Stimulated activated CD8-positive, alpha-beta memory T cell treated with anti-CD3 and anti-CD28 coated beads, Interleukin-7, amount 100 ng/mL, for 24 hours (primary cell): ENCODE results near the gene AMMECR1L.
"Not testable (repeated sequence)": the region's sequence is repeated elsewhere in the genome, so short reads cannot be mapped to it uniquely, and the experiment has no call there.

Experiments used
- DNase-seq: peaks from one replicate; pipeline ENCODE4 v3.0.0-alpha.2; 2020; ENCODE audit warnings: low read depth

Gene AMMECR1L

GRCh38 chr2:127885780-127886592, at the start of gene AMMECR1L:
TSS of gene AMMECR1L (minus strand) at chr2:127885956. CDS start at chr2:127874234, 11,722 bp downstream.
- DNase-seq, result peak; percentile 41

GRCh38 chr2:127935337-127935736, 49.6 kb upstream of the AMMECR1L start:
- no peak for DNase-seq

- no peak for DNase-seq
Measured at GRCh38 chr2:127932199-127932876, 46.6 kb upstream of the AMMECR1L start.

- no peak for DNase-seq
Measured at GRCh38 chr2:127929449-127929848, 43.7 kb upstream of the AMMECR1L start.

- no peak for DNase-seq
Measured at GRCh38 chr2:127927384-127927783, 41.6 kb upstream of the AMMECR1L start.

GRCh38 chr2:127917916-127918315, 32.2 kb upstream of the AMMECR1L start:
- no peak for DNase-seq

GRCh38 chr2:127913808-127914457, 28.2 kb upstream of the AMMECR1L start:
- no peak for DNase-seq

GRCh38 chr2:127911737-127912136, 26.0 kb upstream of the AMMECR1L start:
- DNase-seq, result no peak

- DNase-seq, result no peak
Measured at GRCh38 chr2:127910415-127910814, 24.7 kb upstream of the AMMECR1L start.

GRCh38 chr2:127909019-127909418, 23.3 kb upstream of the AMMECR1L start:
- no peak for DNase-seq

GRCh38 chr2:127907733-127908400, 22.1 kb upstream of the AMMECR1L start:
- DNase-seq, result not testable (repeated sequence)

- DNase-seq, result no peak
Measured at GRCh38 chr2:127906206-127906926, 20.6 kb upstream of the AMMECR1L start.

- no peak for DNase-seq
Measured at GRCh38 chr2:127901339-127902056, 15.7 kb upstream of the AMMECR1L start.

GRCh38 chr2:127897531-127898211, 11.9 kb upstream of the AMMECR1L start:
- DNase-seq, result no peak

GRCh38 chr2:127893494-127893893, 7.7 kb upstream of the AMMECR1L start:
- no peak for DNase-seq

- no peak for DNase-seq
Measured at GRCh38 chr2:127893033-127893432, 7.3 kb upstream of the AMMECR1L start.

- DNase-seq, result no peak
Measured at GRCh38 chr2:127891811-127892210, 6.1 kb upstream of the AMMECR1L start.

GRCh38 chr2:127890756-127891155, 5.0 kb upstream of the AMMECR1L start:
- DNase-seq, result not testable (repeated sequence)

- DNase-seq, result no peak
Measured at GRCh38 chr2:127888772-127889171, 3.0 kb upstream of the AMMECR1L start.

GRCh38 chr2:127887776-127888130, 2.0 kb upstream of the AMMECR1L start:
- no peak for DNase-seq
